ENCODE results near the gene ADAM33.

DNA sequence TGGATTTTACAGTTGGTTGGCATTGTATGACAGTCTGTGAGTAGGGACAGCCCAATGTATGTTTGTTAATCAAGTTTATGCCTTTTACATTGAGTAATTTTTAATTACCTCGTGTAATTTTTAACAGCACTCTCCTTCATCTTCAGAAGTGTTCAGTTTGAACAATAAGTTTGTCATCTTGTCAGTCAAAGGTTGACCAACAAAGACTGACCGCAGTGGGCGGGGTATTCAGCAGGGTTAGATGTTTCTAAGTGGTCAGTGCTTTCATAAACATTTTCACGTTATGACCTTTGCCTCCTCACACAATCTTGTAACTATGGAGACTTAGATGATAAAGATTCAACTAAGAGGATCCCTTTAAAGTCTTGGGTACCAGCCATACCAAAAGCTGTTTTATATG, 59.4 kb downstream of the ADAM33 start:
- TF ChIP-seq CTCF (IDR thresholded peaks at IDR 0.05) (no peak), EZH2 (IDR thresholded peaks at IDR 0.05) (no peak), EZH2phosphoT487 (IDR thresholded peaks at IDR 0.05) (no peak)
